ENCODE measurements around the gene EXOC3L4. TPM values are rescaled to one million over a fixed set of nuclear protein-coding genes. Genes with fewer than 3 reads are reported as not detected.
A peak's percentile ranks its signal among the peaks of the same experiment; 100 is the strongest.

Gene EXOC3L4
- total RNA-seq, 4 donors from 2014 or later: 0.64 to 0.75 TPM; not detected in 2

GRCh38 chr14:103103461-103104388, 9.2 kb downstream of the EXOC3L4 start:
- 5% methylated on average over 24 to 25 of the region's 68 CpGs for WGBS, 2 donors
- TF ChIP-seq POLR2A (IDR thresholded peaks at IDR 0.05) (no peak), CTCF (IDR thresholded peaks at IDR 0.05) (peak in 1 of 3 donors; percentile 74)
- intact Hi-C loops (cut with DNase I; ENCODE audit: low total_unique reads): no loop called here
- no peak overlapping the region for H3K4me3 ChIP-seq (ENCODE audit: low read depth, poor library complexity, severe bottlenecking)
- no peak for DNase-seq (ENCODE audit: low spot score in 2 of 2)

- no peak overlapping the region for H3K4me3 ChIP-seq (ENCODE audit: low read depth, poor library complexity, severe bottlenecking)
- WGBS, 2 donors: 8 to 12% methylated on average over 7 to 11 of the region's 20 CpGs
- intact Hi-C loops (cut with DNase I; ENCODE audit: low total_unique reads): no loop called here
- DNase-seq (ENCODE audit: low spot score in 2 of 2): no peak
- TF ChIP-seq POLR2A (IDR thresholded peaks at IDR 0.05): no peak
- TF ChIP-seq CTCF (IDR thresholded peaks at IDR 0.05): no peak
Measured at GRCh38 chr14:103104389-103104653, 9.8 kb downstream of the EXOC3L4 start.

GRCh38 chr14:103104654-103105452, 10.3 kb downstream of the EXOC3L4 start:
- peak in 1 of 2 donors; percentile 94 for DNase-seq (ENCODE audit: low spot score in 2 of 2)
- intact Hi-C loops (cut with DNase I; ENCODE audit: low total_unique reads): loop anchor here (5.0 kb wide), 1 partner anchor 187 kb away; no protein-coding TSS in a partner anchor
- no peak for TF ChIP-seq POLR2A (IDR thresholded peaks at IDR 0.05)
- TF ChIP-seq CTCF (IDR thresholded peaks at IDR 0.05): peak in 2 of 3 donors; percentile 9 to 98
- WGBS, 2 donors: 5% methylated on average over 28 to 42 of the region's 59 CpGs
- H3K4me3 ChIP-seq (ENCODE audit: low read depth, poor library complexity, severe bottlenecking): no peak overlapping the region

GRCh38 chr14:103105580-103106150, 11.1 kb downstream of the EXOC3L4 start:
- no peak for TF ChIP-seq POLR2A (IDR thresholded peaks at IDR 0.05)
- no peak for TF ChIP-seq CTCF (IDR thresholded peaks at IDR 0.05)
- H3K4me3 ChIP-seq (ENCODE audit: low read depth, poor library complexity, severe bottlenecking): no peak overlapping the region
- intact Hi-C loops (cut with DNase I; ENCODE audit: low total_unique reads): loop anchor here (5.0 kb wide), 1 partner anchor 187 kb away; no protein-coding TSS in a partner anchor
- DNase-seq (ENCODE audit: low spot score in 2 of 2): no peak
- WGBS, 2 donors: 41 to 49% methylated on average over 8 to 9 of the region's 9 CpGs

GRCh38 chr14:103107455-103107854, 12.9 kb downstream of the EXOC3L4 start:
- intact Hi-C loops (cut with DNase I; ENCODE audit: low total_unique reads): loop anchor here (5.0 kb wide), 1 partner anchor 185 kb away; no protein-coding TSS in a partner anchor
- H3K4me3 ChIP-seq (ENCODE audit: low read depth, poor library complexity, severe bottlenecking): no peak overlapping the region
- TF ChIP-seq CTCF (IDR thresholded peaks at IDR 0.05) (no peak), POLR2A (IDR thresholded peaks at IDR 0.05) (no peak)
- WGBS, 2 donors: 95 to 98% methylated on average over 12 to 21 of the region's 23 CpGs
- DNase-seq (ENCODE audit: low spot score in 2 of 2): no peak

All from lower leg skin (tissue), 4 donors.